PFSK-1 (cell line): Measurements from ENCODE around the gene HPN.

Source experiments
- POLR2AphosphoS5 ChIP-seq: IDR thresholded peaks from 2 replicates; pipeline ENCODE4 v1.6.1; 2012; ENCODE audit warnings: low read depth, mild to moderate bottlenecking, control low read depth, low read length, moderate library complexity
- TAF1 ChIP-seq: IDR thresholded peaks from 2 replicates; pipeline ENCODE4 v1.6.1; 2012; ENCODE audit warnings: low read length, control low read depth, borderline replicate concordance; ENCODE audit not compliant: insufficient read depth
- TF ChIP-seq, protein P1 (sequence below), 2 experiments: IDR thresholded peaks; 2 replicates each; pipeline versions ENCODE4 v1.6.1 to v1.8.0; 2011 to 2012; ENCODE audit warnings: low read depth in 2 of 2, low read length in 2 of 2, control low read depth in 1 of 2, inconsistent platforms in 1 of 2, mild to moderate bottlenecking in 1 of 2, moderate library complexity in 1 of 2; ENCODE audit not compliant: insufficient read depth in 1 of 2

- TF ChIP-seq TAF1 = no peak
- TF ChIP-seq POLR2AphosphoS5 = no peak
- TF ChIP-seq, protein P1, sequence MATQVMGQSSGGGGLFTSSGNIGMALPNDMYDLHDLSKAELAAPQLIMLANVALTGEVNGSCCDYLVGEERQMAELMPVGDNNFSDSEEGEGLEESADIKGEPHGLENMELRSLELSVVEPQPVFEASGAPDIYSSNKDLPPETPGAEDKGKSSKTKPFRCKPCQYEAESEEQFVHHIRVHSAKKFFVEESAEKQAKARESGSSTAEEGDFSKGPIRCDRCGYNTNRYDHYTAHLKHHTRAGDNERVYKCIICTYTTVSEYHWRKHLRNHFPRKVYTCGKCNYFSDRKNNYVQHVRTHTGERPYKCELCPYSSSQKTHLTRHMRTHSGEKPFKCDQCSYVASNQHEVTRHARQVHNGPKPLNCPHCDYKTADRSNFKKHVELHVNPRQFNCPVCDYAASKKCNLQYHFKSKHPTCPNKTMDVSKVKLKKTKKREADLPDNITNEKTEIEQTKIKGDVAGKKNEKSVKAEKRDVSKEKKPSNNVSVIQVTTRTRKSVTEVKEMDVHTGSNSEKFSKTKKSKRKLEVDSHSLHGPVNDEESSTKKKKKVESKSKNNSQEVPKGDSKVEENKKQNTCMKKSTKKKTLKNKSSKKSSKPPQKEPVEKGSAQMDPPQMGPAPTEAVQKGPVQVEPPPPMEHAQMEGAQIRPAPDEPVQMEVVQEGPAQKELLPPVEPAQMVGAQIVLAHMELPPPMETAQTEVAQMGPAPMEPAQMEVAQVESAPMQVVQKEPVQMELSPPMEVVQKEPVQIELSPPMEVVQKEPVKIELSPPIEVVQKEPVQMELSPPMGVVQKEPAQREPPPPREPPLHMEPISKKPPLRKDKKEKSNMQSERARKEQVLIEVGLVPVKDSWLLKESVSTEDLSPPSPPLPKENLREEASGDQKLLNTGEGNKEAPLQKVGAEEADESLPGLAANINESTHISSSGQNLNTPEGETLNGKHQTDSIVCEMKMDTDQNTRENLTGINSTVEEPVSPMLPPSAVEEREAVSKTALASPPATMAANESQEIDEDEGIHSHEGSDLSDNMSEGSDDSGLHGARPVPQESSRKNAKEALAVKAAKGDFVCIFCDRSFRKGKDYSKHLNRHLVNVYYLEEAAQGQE (IDR thresholded peaks at IDR 0.05; ENCODE audit: insufficient read depth in 1 of 2, low read depth in 2 of 2, low read length in 2 of 2) = no peak
These were observed 25.6 kb upstream of the HPN start for GRCh38 chr19:35015954-35016351.
